HEK293 (cell line): Measurements from ENCODE around the gene ARAP3.

Source experiments
- CTCF ChIA-PET: fragments of 350-600 bp; formaldehyde crosslinking; extraction: SDS; loops from one replicate; lab custom pipeline; 2021; ENCODE audit warnings: antibody characterized with exemption; lab: Yijun Ruan, JAX
- POLR2A ChIA-PET: fragments of 300-600 bp; formaldehyde crosslinking; extraction: SDS; loops from one replicate; lab custom pipeline; 2020; ENCODE audit warnings: antibody characterized with exemption, inconsistent platforms; lab: Yijun Ruan, JAX
- H3K27ac ChIP-seq: fragments of 200-500 bp; sonication (Bioruptor generic); 2 replicates; pipeline ENCODE4 v1.5.1; 2014; ENCODE audit warnings: low read depth, low read length, control low read depth, inconsistent platforms; ENCODE audit errors: extremely low read depth
- H3K36me3 ChIP-seq, 2 experiments: fragments of 200-500 bp in 1 of 2; sonication (Bioruptor generic) in 1 of 2; 1 replicate in 1 of 2; 2 replicates in 1 of 2; pipeline ENCODE4 v1.5.1; 2014 to 2017; ENCODE audit warnings: inconsistent platforms in 2 of 2, low read length in 2 of 2; ENCODE audit not compliant: control insufficient read depth in 2 of 2, insufficient read depth in 1 of 2
- H3K4me1 ChIP-seq: fragments of 200-500 bp; sonication (Bioruptor generic); 2 replicates; pipeline ENCODE4 v1.5.1; 2014; ENCODE audit warnings: mild to moderate bottlenecking, low read length, inconsistent platforms; ENCODE audit not compliant: control insufficient read depth, insufficient read depth
- H3K4me3 ChIP-seq: 2 replicates; pipeline ENCODE4 v1.5.1; 2011; ENCODE audit warnings: low read depth, mild to moderate bottlenecking, control low read depth, low read length, moderate library complexity
- H3K9me3 ChIP-seq: fragments of 200-500 bp; sonication (Bioruptor generic); 2 replicates; pipeline ENCODE4 v1.5.1; 2014; ENCODE audit warnings: low read depth, low read length, inconsistent platforms; ENCODE audit not compliant: control insufficient read depth, insufficient read depth
- HOXA7 ChIP-seq: sonication (generic); formaldehyde crosslinking; IDR thresholded peaks from 2 replicates; pipeline ENCODE4 v1.8.1; 2022; ENCODE audit warnings: missing genetic modification reagents, borderline replicate concordance
- REST ChIP-seq: fragments of 450-650 bp; formaldehyde crosslinking; IDR thresholded peaks from 2 replicates; pipeline ENCODE4 v1.5.1; 2016; ENCODE audit warnings: missing biosample characterization, missing genetic modification characterization
- SCRT1 ChIP-seq: fragments of 450-650 bp; formaldehyde crosslinking; IDR thresholded peaks from 2 replicates; pipeline ENCODE4 v1.5.1; 2016; ENCODE audit warnings: missing biosample characterization, missing genetic modification characterization, borderline replicate concordance
- TRIM28 ChIP-seq: IDR thresholded peaks from 2 replicates; pipeline ENCODE4 v1.6.1; 2011; ENCODE audit warnings: low read length, control low read depth, borderline replicate concordance
- ZNF121 ChIP-seq: fragments of 450-650 bp; formaldehyde crosslinking; IDR thresholded peaks from 2 replicates; pipeline ENCODE4 v1.5.1; 2016; ENCODE audit warnings: missing biosample characterization, missing genetic modification characterization
- ZNF16 ChIP-seq: fragments of 450-650 bp; formaldehyde crosslinking; IDR thresholded peaks from 2 replicates; pipeline ENCODE4 v1.5.1; 2016; ENCODE audit warnings: low read depth, missing biosample characterization, missing genetic modification characterization
- ZNF174 ChIP-seq: fragments of 450-650 bp; formaldehyde crosslinking; IDR thresholded peaks from 2 replicates; pipeline ENCODE4 v1.5.0; 2017; ENCODE audit warnings: missing biosample characterization, mild to moderate bottlenecking, missing genetic modification characterization
- ZNF175 ChIP-seq: fragments of 450-650 bp; formaldehyde crosslinking; IDR thresholded peaks from 2 replicates; pipeline ENCODE4 v1.5.1; 2016; ENCODE audit warnings: missing biosample characterization, missing genetic modification characterization
- ZNF239 ChIP-seq: fragments of 450-650 bp; formaldehyde crosslinking; IDR thresholded peaks from 2 replicates; pipeline ENCODE4 v1.5.1; 2016; ENCODE audit warnings: missing biosample characterization, missing genetic modification characterization
- ZNF324 ChIP-seq: fragments of 450-650 bp; formaldehyde crosslinking; IDR thresholded peaks from 2 replicates; pipeline ENCODE4 v1.5.1; 2016; ENCODE audit warnings: missing biosample characterization, missing genetic modification characterization
- ZNF48 ChIP-seq: fragments of 450-650 bp; formaldehyde crosslinking; IDR thresholded peaks from 2 replicates; pipeline ENCODE4 v1.5.1; 2016; ENCODE audit warnings: missing biosample characterization, missing genetic modification characterization
- ZNF501 ChIP-seq: fragments of 450-650 bp; formaldehyde crosslinking; IDR thresholded peaks from 2 replicates; pipeline ENCODE4 v1.5.1; 2016; ENCODE audit warnings: missing biosample characterization, missing genetic modification characterization
- ZNF548 ChIP-seq: fragments of 450-650 bp; formaldehyde crosslinking; IDR thresholded peaks from 2 replicates; pipeline ENCODE4 v1.5.1; 2016; ENCODE audit warnings: missing biosample characterization, missing genetic modification characterization
- ZNF560 ChIP-seq: fragments of 450-650 bp; formaldehyde crosslinking; IDR thresholded peaks from 2 replicates; pipeline ENCODE4 v1.5.1; 2017; ENCODE audit warnings: missing biosample characterization, missing genetic modification characterization, borderline replicate concordance
- ZNF585B ChIP-seq: fragments of 450-650 bp; formaldehyde crosslinking; IDR thresholded peaks from 2 replicates; pipeline ENCODE4 v1.5.1; 2016; ENCODE audit warnings: missing biosample characterization, missing genetic modification characterization
- ZNF658 ChIP-seq: fragments of 450-650 bp; formaldehyde crosslinking; IDR thresholded peaks from 2 replicates; pipeline ENCODE4; 2016; ENCODE audit warnings: missing biosample characterization, missing genetic modification characterization
- ZNF664 ChIP-seq: fragments of 450-650 bp; formaldehyde crosslinking; IDR thresholded peaks from 2 replicates; pipeline ENCODE4 v1.5.1; 2016; ENCODE audit warnings: missing biosample characterization, missing genetic modification characterization
- ZNF76 ChIP-seq: fragments of 450-650 bp; formaldehyde crosslinking; IDR thresholded peaks from 2 replicates; pipeline ENCODE4; 2016; ENCODE audit warnings: low read depth, missing biosample characterization, missing genetic modification characterization, borderline replicate concordance
- ZNF776 ChIP-seq: fragments of 450-650 bp; formaldehyde crosslinking; IDR thresholded peaks from 2 replicates; pipeline ENCODE4 v1.5.0; 2017; ENCODE audit warnings: missing biosample characterization, missing genetic modification characterization, borderline replicate concordance
- ZNF785 ChIP-seq: fragments of 450-650 bp; formaldehyde crosslinking; IDR thresholded peaks from 2 replicates; pipeline ENCODE4 v1.5.1; 2016; ENCODE audit warnings: missing biosample characterization, missing genetic modification characterization
- ZNF791 ChIP-seq: fragments of 450-650 bp; formaldehyde crosslinking; IDR thresholded peaks from 2 replicates; pipeline ENCODE4 v1.5.1; 2016; ENCODE audit warnings: missing biosample characterization, missing genetic modification characterization
- ZXDB ChIP-seq: fragments of 450-650 bp; formaldehyde crosslinking; IDR thresholded peaks from 2 replicates; pipeline ENCODE4 v1.5.1; 2016; ENCODE audit warnings: missing biosample characterization, missing genetic modification characterization
- TF ChIP-seq, protein P1 (sequence below): fragments of 450-650 bp; formaldehyde crosslinking; IDR thresholded peaks from 2 replicates; pipeline ENCODE4 v1.5.1; 2016; ENCODE audit warnings: missing biosample characterization, missing genetic modification characterization, low read depth
- TF ChIP-seq, protein P2 (sequence below): IDR thresholded peaks from 2 replicates; pipeline ENCODE4 v1.6.1; 2011; ENCODE audit warnings: mild to moderate bottlenecking, low read depth, low read length, borderline replicate concordance

ARAP3 gene

GRCh38 chr5:141714542-141715310 is 32.7 kb upstream of the ARAP3 start:
- H3K36me3 ChIP-seq: no peaks in the 10 kb centered on the region
- no peak overlapping the region for H3K4me3 ChIP-seq
- POLR2A ChIA-PET: no interaction called here
- TF ChIP-seq ZNF664 (tag by site-specific recombination) (peak; percentile 55), ZNF658 (tag by site-specific recombination) (no peak)
- H3K9me3 ChIP-seq: no peaks in the 10 kb centered on the region
- H3K4me1 ChIP-seq: 0 out of 2 replicates have a peak, but pooled peaks cover 2% of the 10 kb centered on the region
- no peak overlapping the region for H3K27ac ChIP-seq
- CTCF ChIA-PET: interaction anchor here (0.7 to 2.7 kb wide), 6 partner anchors 13 to 99 kb away, joined by 3 to 8 read pairs (median 4); no protein-coding TSS in a partner anchor

GRCh38 chr5:141713616-141714309 is 31.7 kb upstream of the ARAP3 start:
- ChIA-PET CTCF (interaction anchor here (0.6 to 1.6 kb wide), 7 partner anchors 12 to 247 kb away, joined by 3 to 9 read pairs (median 4); no protein-coding TSS in a partner anchor), POLR2A (no interaction called here)
- TF ChIP-seq ZNF175 (tag by site-specific recombination) (no peak), ZNF548 (tag by site-specific recombination) (no peak), ZNF791 (tag by site-specific recombination) (no peak), ZNF16 (tag by site-specific recombination) (no peak), ZNF48 (no peak), ZNF560 (no peak), ZNF501 (tag by site-specific recombination) (no peak), ZNF585B (peak; percentile 39; the same call in 1 of the 2 replicates), TRIM28 (no peak)
- Histone ChIP-seq H3K27ac (no peak overlapping the region), H3K4me1 (0 out of 2 replicates have a peak, but pooled peaks cover 2% of the 10 kb centered on the region), H3K36me3 (no peaks in the 10 kb centered on the region), H3K9me3 (no peaks in the 10 kb centered on the region), H3K4me3 (no peak overlapping the region)

DNA sequence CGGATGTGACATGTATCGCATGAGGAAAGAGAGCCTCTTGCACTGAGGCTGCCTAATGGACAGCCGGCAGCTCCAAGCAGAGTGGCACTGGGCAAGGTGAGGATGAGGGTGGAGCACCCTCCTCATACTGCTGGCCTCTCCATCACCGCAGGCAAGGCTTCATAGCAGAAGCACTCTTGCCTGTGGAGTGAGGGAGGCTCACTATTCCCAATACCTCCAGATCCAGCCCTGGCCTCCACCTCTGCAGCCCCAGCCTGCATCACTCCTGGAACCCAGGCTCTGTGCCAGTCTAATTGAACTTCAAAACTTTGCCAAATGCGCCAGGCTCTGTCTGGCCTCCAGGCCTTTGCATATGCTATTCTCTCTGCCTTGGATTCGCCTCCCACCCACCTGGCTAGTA is 29.7 kb upstream of the ARAP3 start:
- TF ChIP-seq ZNF548 (tag by site-specific recombination) (no peak), ZNF239 (tag by site-specific recombination) (no peak), ZNF776 (tag by site-specific recombination) (no peak), ZNF324 (tag by site-specific recombination) (no peak), ZNF664 (tag by site-specific recombination) (no peak), REST (tag by site-specific recombination) (no peak), ZNF174 (no peak), HOXA7 (CRISPR knock-in tag) (no peak), ZNF121 (tag by site-specific recombination) (no peak), ZXDB (tag by site-specific recombination) (no peak), ZNF76 (tag by site-specific recombination) (no peak), ZNF785 (tag by site-specific recombination) (no peak), SCRT1 (tag by site-specific recombination) (no peak)
- TF ChIP-seq, protein P1, sequence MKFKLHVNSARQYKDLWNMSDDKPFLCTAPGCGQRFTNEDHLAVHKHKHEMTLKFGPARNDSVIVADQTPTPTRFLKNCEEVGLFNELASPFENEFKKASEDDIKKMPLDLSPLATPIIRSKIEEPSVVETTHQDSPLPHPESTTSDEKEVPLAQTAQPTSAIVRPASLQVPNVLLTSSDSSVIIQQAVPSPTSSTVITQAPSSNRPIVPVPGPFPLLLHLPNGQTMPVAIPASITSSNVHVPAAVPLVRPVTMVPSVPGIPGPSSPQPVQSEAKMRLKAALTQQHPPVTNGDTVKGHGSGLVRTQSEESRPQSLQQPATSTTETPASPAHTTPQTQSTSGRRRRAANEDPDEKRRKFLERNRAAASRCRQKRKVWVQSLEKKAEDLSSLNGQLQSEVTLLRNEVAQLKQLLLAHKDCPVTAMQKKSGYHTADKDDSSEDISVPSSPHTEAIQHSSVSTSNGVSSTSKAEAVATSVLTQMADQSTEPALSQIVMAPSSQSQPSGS (tag by site-specific recombination): no peak
- TF ChIP-seq, protein P2, sequence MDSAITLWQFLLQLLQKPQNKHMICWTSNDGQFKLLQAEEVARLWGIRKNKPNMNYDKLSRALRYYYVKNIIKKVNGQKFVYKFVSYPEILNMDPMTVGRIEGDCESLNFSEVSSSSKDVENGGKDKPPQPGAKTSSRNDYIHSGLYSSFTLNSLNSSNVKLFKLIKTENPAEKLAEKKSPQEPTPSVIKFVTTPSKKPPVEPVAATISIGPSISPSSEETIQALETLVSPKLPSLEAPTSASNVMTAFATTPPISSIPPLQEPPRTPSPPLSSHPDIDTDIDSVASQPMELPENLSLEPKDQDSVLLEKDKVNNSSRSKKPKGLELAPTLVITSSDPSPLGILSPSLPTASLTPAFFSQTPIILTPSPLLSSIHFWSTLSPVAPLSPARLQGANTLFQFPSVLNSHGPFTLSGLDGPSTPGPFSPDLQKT: no peak
- H3K9me3 ChIP-seq: no peaks in the 10 kb centered on the region
- no peak overlapping the region for H3K4me3 ChIP-seq
- no peak overlapping the region for H3K27ac ChIP-seq
- CTCF ChIA-PET: interaction anchor here (0.6 to 3.9 kb wide), 3 partner anchors 9 to 197 kb away, joined by 3 to 17 read pairs (median 8); no protein-coding TSS in a partner anchor
- 0 out of 2 replicates have a peak, but pooled peaks cover 2% of the 10 kb centered on the region for H3K4me1 ChIP-seq
- POLR2A ChIA-PET: no interaction called here
- H3K36me3 ChIP-seq: no peaks in the 10 kb centered on the region
